Panc1 (cell line): ENCODE measurements around the gene OR4S2. TPM values are rescaled to one million over a fixed set of nuclear protein-coding genes. Genes with fewer than 3 reads are reported as not detected.

Experiments used
- ATAC-seq: fragments of 200-7000 bp; cut with Tn5 transposase; 2 replicates; pipeline ENCODE4 v1.9.1; 2020; ENCODE audit warnings: mild to moderate bottlenecking, moderate library complexity
- BruUV-seq: library from RNA; stranded (reverse); fragments of 400-500 nt; replicated peaks from 2 replicates; lab custom pipeline; 2021; lab: Mats Ljungman, UMichigan
- CTCF ChIA-PET: fragments of 300-600 bp; sonication (Branson Sonifier 250); formaldehyde crosslinking; loops from one replicate; lab custom pipeline; 2022; ENCODE audit warnings: antibody characterized with exemption; lab: Charles Lee
- POLR2A ChIA-PET: fragments of 300-600 bp; sonication (Branson Sonifier 250); formaldehyde crosslinking; loops from one replicate; lab custom pipeline; 2022; ENCODE audit warnings: antibody characterized with exemption; lab: Charles Lee
- DNase-seq: peaks from one replicate; pipeline ENCODE4 v3.0.0-alpha.2; 2010; ENCODE audit warnings: low read depth, low spot score
- H3K27ac ChIP-seq: 2 replicates; pipeline ENCODE4 v1.5.1; 2011; ENCODE audit warnings: mild to moderate bottlenecking, low read length, inconsistent platforms
- H3K27me3 ChIP-seq: fragments of 200-500 bp; sonication (Bioruptor generic); 2 replicates; pipeline ENCODE4 v1.6.0; 2014; ENCODE audit warnings: low read length, inconsistent platforms; ENCODE audit not compliant: control insufficient read depth, insufficient read depth
- H3K36me3 ChIP-seq: fragments of 200-500 bp; sonication (Bioruptor generic); 2 replicates; pipeline ENCODE4 v1.5.1; 2014; ENCODE audit warnings: inconsistent platforms, mild to moderate bottlenecking, low read length, moderate library complexity; ENCODE audit not compliant: control insufficient read depth, insufficient read depth
- H3K4me1 ChIP-seq: 2 replicates; pipeline ENCODE4 v1.5.1; 2011; ENCODE audit warnings: inconsistent platforms, mild to moderate bottlenecking, low read length, moderate library complexity; ENCODE audit not compliant: control insufficient read depth, insufficient read depth
- H3K4me3 ChIP-seq, 2 experiments: 2 replicates each; pipeline ENCODE4 v1.5.1; 2011 to 2012; ENCODE audit warnings: low read depth in 2 of 2, low read length in 2 of 2, mild to moderate bottlenecking in 2 of 2, inconsistent platforms in 1 of 2, moderate library complexity in 1 of 2
- H3K9me3 ChIP-seq: fragments of 200-500 bp; sonication (Bioruptor generic); 2 replicates; pipeline ENCODE4 v1.5.1; 2014; ENCODE audit warnings: low read depth, mild to moderate bottlenecking, inconsistent platforms, low read length, moderate library complexity; ENCODE audit not compliant: control insufficient read depth, insufficient read depth
- CTCF ChIP-seq: fragments of 450-650 bp; IDR thresholded peaks from 2 replicates; pipeline ENCODE4 v1.5.1; 2017; ENCODE audit warnings: mild to moderate bottlenecking
- POLR2AphosphoS5 ChIP-seq: IDR thresholded peaks from 2 replicates; pipeline ENCODE4 v1.6.1; 2012; ENCODE audit warnings: mild to moderate bottlenecking, low read depth, low read length, moderate library complexity
- REST ChIP-seq, 2 experiments: IDR thresholded peaks; 2 replicates each; pipeline ENCODE4 v1.6.1; 2011 to 2012; ENCODE audit warnings: low read depth in 2 of 2, control low read depth in 1 of 2, low read length in 1 of 2, mild to moderate bottlenecking in 1 of 2, moderate library complexity in 1 of 2; ENCODE audit not compliant: insufficient read depth in 1 of 2
- SIN3A ChIP-seq: IDR thresholded peaks from 2 replicates; pipeline ENCODE4 v1.6.1; 2012; ENCODE audit warnings: low read depth, mild to moderate bottlenecking, low read length, moderate library complexity, borderline replicate concordance; ENCODE audit not compliant: insufficient read depth
- TCF7L2 ChIP-seq: IDR thresholded peaks from 2 replicates; pipeline ENCODE4 v1.6.1; 2011; ENCODE audit warnings: mild to moderate bottlenecking, low read depth, low read length, inconsistent platforms
- in situ Hi-C: cut with HindIII; loops from 2 replicates; pipeline ENCODE4 v1.10.0; 2016; ENCODE audit warnings: low sequenced_read_pairs, low pct_unique_long_range_greater_than_20kb
- intact Hi-C: fragments of 100-400 bp; cut with micrococcal nuclease; formaldehyde crosslinking; loops from one replicate; pipeline ENCODE4 v1.10.0; 2022; ENCODE audit not compliant: unreplicated experiment
- total RNA-seq: library from RNA; stranded (reverse); gene quantifications from one replicate; pipeline ENCODE4 v1.2.1, GENCODE V29; 2021; ENCODE audit not compliant: unreplicated experiment

The OR4S2 gene
- total RNA-seq, 1 experiment from 2014 or later, result not detected

GRCh38 chr11:55701429-55701828, 53.3 kb downstream of the OR4S2 start:
- TF ChIP-seq REST (IDR thresholded peaks at IDR 0.05; ENCODE audit: insufficient read depth in 1 of 2, low read depth in 2 of 2, low read length in 1 of 2) (no peak), POLR2AphosphoS5 (no peak), SIN3A (no peak), TCF7L2 (no peak), CTCF (no peak)

More at GRCh38 chr11:55701429-55701828, 53.3 kb downstream of the OR4S2 start:
- CTCF ChIA-PET, result no interaction called here
- H3K36me3 ChIP-seq, result no peaks in the 10 kb centered on the region
- no peaks in the 10 kb centered on the region for H3K9me3 ChIP-seq
- no peak for ATAC-seq
- DNase-seq, result no peak
- no peak overlapping the region for H3K4me3 ChIP-seq
- no peak overlapping the region for H3K27ac ChIP-seq
- BruUV-seq, result no TSS peak
- H3K4me1 ChIP-seq, result no peaks in the 10 kb centered on the region
- in situ Hi-C loops (no loop called here), intact Hi-C loops (no loop called here)
- H3K27me3 ChIP-seq, result no peaks in the 10 kb centered on the region
- POLR2A ChIA-PET, result no interaction called here

Other genes with a start within 250 kb of the OR4S2 start
- gene OR4C15, start 93.9 kb upstream of the OR4S2 start, total RNA-seq, result not detected
- gene OR4C16, start 76.2 kb upstream of the OR4S2 start, total RNA-seq, result not detected
- gene OR4C11, start 40.7 kb upstream of the OR4S2 start, total RNA-seq, result not detected
- gene OR4P4, start 13.2 kb upstream of the OR4S2 start, total RNA-seq, result not detected
- gene OR4C6, start 13.9 kb downstream of the OR4S2 start, total RNA-seq, result not detected
- gene OR5D13, start 125.1 kb downstream of the OR4S2 start, total RNA-seq, result not detected
- not detected for gene OR5D14, start 147.2 kb downstream of the OR4S2 start, total RNA-seq
- gene OR5L1, start 163.0 kb downstream of the OR4S2 start, total RNA-seq, result not detected
- not detected for gene OR5D18, start 171.3 kb downstream of the OR4S2 start, total RNA-seq
- gene OR5L2, start 178.9 kb downstream of the OR4S2 start, total RNA-seq, result not detected
- gene OR5D16, start 190.4 kb downstream of the OR4S2 start, total RNA-seq, result not detected
- gene TRIM51, start 235.0 kb downstream of the OR4S2 start, total RNA-seq, result not detected